Right hindlimb (tissue), 1 donor: ENCODE measurements around the gene IL18R1.

Experiments used
- DNase-seq: peaks from one replicate; pipeline ENCODE4 v3.0.0-alpha.2; 2018

IL18R1 gene

GRCh38 chr2:102392096-102392495 lies 36.5 kb downstream of the IL18R1 start:
- no peak for DNase-seq

- no peak for DNase-seq
Measured at GRCh38 chr2:102392942-102393341, 37.3 kb downstream of the IL18R1 start.

GRCh38 chr2:102396012-102396411 lies 40.4 kb downstream of the IL18R1 start:
- no peak for DNase-seq

- no peak for DNase-seq
Measured at GRCh38 chr2:102397209-102397608, 41.6 kb downstream of the IL18R1 start.

- no peak for DNase-seq
Measured at GRCh38 chr2:102399499-102400141, 44.0 kb downstream of the IL18R1 start.

GRCh38 chr2:102401456-102401855 lies 45.9 kb downstream of the IL18R1 start:
- no peak for DNase-seq

- DNase-seq, result no peak
Measured at GRCh38 chr2:102401865-102402264, 46.3 kb downstream of the IL18R1 start.

- no peak for DNase-seq
Measured at GRCh38 chr2:102410952-102411351, 55.4 kb downstream of the IL18R1 start.

- no peak for DNase-seq
Measured at GRCh38 chr2:102412199-102412598, 56.6 kb downstream of the IL18R1 start.

GRCh38 chr2:102417946-102418345 lies 62.4 kb downstream of the IL18R1 start:
- no peak for DNase-seq

GRCh38 chr2:102418421-102418961 lies 62.9 kb downstream of the IL18R1 start:
- no peak for DNase-seq

GRCh38 chr2:102420290-102420689 lies 64.7 kb downstream of the IL18R1 start:
- DNase-seq, result no peak

GRCh38 chr2:102421890-102422759 lies 66.5 kb downstream of the IL18R1 start:
- no peak for DNase-seq

GRCh38 chr2:102422910-102423309 lies 67.3 kb downstream of the IL18R1 start, which contains the start of gene IL18RAP:
Gene IL18RAP, plus strand, starts transcription at chr2:102423160. Its CDS starts 118 bp downstream, at chr2:102423278.
- DNase-seq, result no peak

GRCh38 chr2:102423368-102423767 lies 67.8 kb downstream of the IL18R1 start:
- DNase-seq, result no peak

- DNase-seq, result no peak
Measured at GRCh38 chr2:102424754-102425153, 69.2 kb downstream of the IL18R1 start.

GRCh38 chr2:102425441-102426132 lies 70.0 kb downstream of the IL18R1 start:
- no peak for DNase-seq

- DNase-seq, result no peak
Measured at GRCh38 chr2:102427249-102427648, 71.7 kb downstream of the IL18R1 start.

- no peak for DNase-seq
Measured at GRCh38 chr2:102428573-102428972, 73.0 kb downstream of the IL18R1 start.

- no peak for DNase-seq
Measured at GRCh38 chr2:102432386-102432785, 76.8 kb downstream of the IL18R1 start.

GRCh38 chr2:102433973-102434654 lies 78.5 kb downstream of the IL18R1 start:
- no peak for DNase-seq

- no peak for DNase-seq
Measured at GRCh38 chr2:102434655-102435381, 79.2 kb downstream of the IL18R1 start.
